Erythroblast (primary cell): ENCODE data around the gene MYRIP.

ENCODE experiments used
- GATA1 ChIP-seq: IDR thresholded peaks from 2 replicates; pipeline ENCODE4 v1.6.1; 2011; ENCODE audit warnings: low read depth, mild to moderate bottlenecking, control low read depth, low read length, moderate library complexity
- POLR2A ChIP-seq: IDR thresholded peaks from 2 replicates; pipeline ENCODE4 v1.6.1; 2011; ENCODE audit warnings: mild to moderate bottlenecking, low read length

DNA sequence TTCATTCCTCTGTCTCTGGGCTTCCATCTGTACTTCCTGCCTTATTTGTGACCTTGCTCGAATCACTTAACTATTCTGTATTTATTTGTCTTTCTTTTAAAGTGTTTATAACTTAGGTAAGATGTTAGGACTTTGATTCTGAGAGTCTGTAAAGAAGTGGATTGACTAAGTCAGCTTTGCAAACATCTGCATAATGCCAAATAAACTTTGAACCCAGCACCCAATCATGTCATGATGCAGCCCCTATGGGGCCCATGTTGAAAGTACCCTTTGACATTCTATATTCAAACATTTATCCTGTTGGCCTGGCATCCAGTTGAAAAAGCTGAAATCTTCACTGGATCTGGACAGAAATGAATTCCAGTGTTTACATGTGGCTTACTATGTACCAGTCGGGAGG, 3.8 kb upstream of the MYRIP start:
- TF ChIP-seq POLR2A (no peak), GATA1 (no peak)
